Endothelial cell of umbilical vein (primary cell): ENCODE results near the gene NXPE3. TPM values are rescaled to one million over a fixed set of nuclear protein-coding genes. Genes with fewer than 3 reads are reported as not detected.

ENCODE experiments used
- BruUV-seq: library from RNA; stranded (reverse); fragments of 400-500 nt; replicated peaks from 2 replicates; lab custom pipeline; 2021; lab: Mats Ljungman, UMichigan
- CTCF ChIA-PET: fragments of 300-600, 350-600 bp; sonication (Branson Sonifier 250); formaldehyde crosslinking; loops from one replicate; lab custom pipeline; 2021; ENCODE audit warnings: antibody characterized with exemption, inconsistent platforms; lab: Charles Lee
- POLR2A ChIA-PET: fragments of 300-600, 350-600 bp; sonication (Branson Sonifier 250); formaldehyde crosslinking; loops from one replicate; lab custom pipeline; 2021; ENCODE audit warnings: antibody characterized with exemption, inconsistent platforms; lab: Charles Lee
- DNase-seq: peaks from one replicate; pipeline ENCODE4 v3.0.0-alpha.2; 2011; ENCODE audit warnings: low read depth, low spot score
- FAIRE-seq: peaks from 2 replicates; lab custom pipeline; 2011; peaks lifted over from hg19 to GRCh38; lab: Jason Lieb, UNC
- H2AFZ ChIP-seq: 2 replicates; pipeline ENCODE4 v1.6.0; 2012; ENCODE audit warnings: low read depth, low read length, control low read depth, inconsistent platforms
- H3K27ac ChIP-seq: 2 replicates; pipeline ENCODE4 v1.5.1; 2011; ENCODE audit warnings: low read depth, mild to moderate bottlenecking, control low read depth, low read length, moderate library complexity; ENCODE audit not compliant: insufficient read depth
- H3K27me3 ChIP-seq, 2 experiments: 2 replicates each; pipeline versions ENCODE4 v1.6.0 to v1.6.1; 2011; ENCODE audit warnings: low read length in 2 of 2, mixed read lengths in 1 of 2; ENCODE audit not compliant: control insufficient read depth in 2 of 2, insufficient read depth in 2 of 2
- H3K36me3 ChIP-seq, 2 experiments: 2 replicates in 1 of 2; 3 replicates in 1 of 2; pipeline ENCODE4 v1.5.1; 2011; ENCODE audit warnings: low read length in 2 of 2, mild to moderate bottlenecking in 1 of 2, moderate library complexity in 1 of 2; ENCODE audit not compliant: control insufficient read depth in 2 of 2, insufficient read depth in 2 of 2; ENCODE audit errors: extremely low read depth in 1 of 2
- H3K4me1 ChIP-seq: 3 replicates; pipeline ENCODE4 v1.5.1; 2011; ENCODE audit warnings: mild to moderate bottlenecking, low read length; ENCODE audit not compliant: control insufficient read depth, insufficient read depth; ENCODE audit errors: extremely low read depth
- H3K4me2 ChIP-seq: 2 replicates; pipeline ENCODE4 v1.6.1; 2011; ENCODE audit warnings: low read length, control low read depth, mixed read lengths; ENCODE audit not compliant: insufficient read depth
- H3K4me3 ChIP-seq, 3 experiments: fragments of 200-600 bp in 1 of 3; sonication (generic), shearing (Covaris generic) in 1 of 3; replicated peaks in 1 of 3; 2 replicates each; pipeline ENCODE4 v1.5.1; 2011 to 2016; ENCODE audit warnings: control low read depth in 3 of 3, low read length in 3 of 3, mild to moderate bottlenecking in 2 of 3, inconsistent platforms in 1 of 3, low read depth in 1 of 3, moderate library complexity in 1 of 3; ENCODE audit not compliant: insufficient read depth in 1 of 3
- H3K79me2 ChIP-seq: 2 replicates; pipeline ENCODE4 v1.6.0; 2012; ENCODE audit warnings: low read length, inconsistent platforms; ENCODE audit not compliant: control insufficient read depth, insufficient read depth
- H3K9ac ChIP-seq: replicated peaks from 2 replicates; pipeline ENCODE3; 2011; ENCODE audit warnings: low read length, control low read depth; ENCODE audit not compliant: insufficient read depth; ENCODE audit errors: extremely low read depth
- H3K9me1 ChIP-seq: replicated peaks from 3 replicates; pipeline ENCODE4 v1.6.0; 2011; ENCODE audit warnings: mild to moderate bottlenecking, low read length; ENCODE audit not compliant: control insufficient read depth, insufficient read depth; ENCODE audit errors: extremely low read depth
- H3K9me3 ChIP-seq: replicated peaks from 2 replicates; pipeline ENCODE4 v1.5.1; 2012; ENCODE audit warnings: low read length, inconsistent platforms; ENCODE audit not compliant: control insufficient read depth, insufficient read depth
- H4K20me1 ChIP-seq: replicated peaks from 2 replicates; pipeline ENCODE3; 2011; ENCODE audit warnings: mild to moderate bottlenecking, low read length; ENCODE audit not compliant: control insufficient read depth, insufficient read depth; ENCODE audit errors: extremely low read depth
- GATA2 ChIP-seq: IDR thresholded peaks from 2 replicates; pipeline ENCODE4 v1.7.0; 2011; ENCODE audit warnings: low read depth, mild to moderate bottlenecking, moderate library complexity, mixed read lengths, low read length; ENCODE audit not compliant: insufficient read length, insufficient read depth
- MYC ChIP-seq: IDR thresholded peaks from one replicate; pipeline ENCODE4 v1.6.1; 2011; ENCODE audit warnings: mild to moderate bottlenecking, low read depth, low read length
- POLR2AphosphoS5 ChIP-seq: IDR thresholded peaks from 2 replicates; pipeline ENCODE4 v1.6.1; 2012; ENCODE audit warnings: low read depth, mild to moderate bottlenecking, control low read depth, low read length, moderate library complexity; ENCODE audit not compliant: insufficient read depth
- dilution Hi-C: fragments of 300-500 bp; cut with MboI; formaldehyde crosslinking; loops from one replicate; pipeline ENCODE4 v1.15.0; 2019; ENCODE audit warnings: low sequenced_read_pairs; ENCODE audit not compliant: extremely low pct_ligation_motif_present
- intact Hi-C: fragments of 100-400 bp; cut with micrococcal nuclease; formaldehyde crosslinking; loops from one replicate; pipeline ENCODE4 v1.10.0; 2022
- polyA plus RNA-seq, 4 experiments: library from polyadenylated mRNA; depleted of rRNA in 3 of 4; stranded (reverse) in 3 of 4; unstranded in 1 of 4; fragments of >200 nt; gene quantifications; 2 replicates each; pipeline versions ENCODE4 v1.2.1 to v1.2.3, GENCODE V29; 2011 to 2012; ENCODE audit warnings: missing spikeins in 1 of 4
- total RNA-seq: library from RNA; stranded (reverse); gene quantifications from 2 replicates; pipeline ENCODE4 v1.2.3, GENCODE V29; 2021
- TF ChIP-seq, protein P1 (sequence below), 2 donors: IDR thresholded peaks; 1 replicate in 1 of 2; 2 replicates in 1 of 2; pipeline ENCODE4 v1.5.1; 2011; ENCODE audit warnings: low read length in 2 of 2, mild to moderate bottlenecking in 2 of 2, moderate library complexity in 2 of 2, control low read depth in 1 of 2, inconsistent platforms in 1 of 2, low read depth in 1 of 2; ENCODE audit not compliant: insufficient read depth in 1 of 2; ENCODE audit errors: extremely low read depth in 1 of 2

The NXPE3 gene
- total and polyA plus RNA-seq, 2 donors (not counting 3 experiments of a cell fraction or from before 2014, with no cell fraction given): 13.7 to 20.3 TPM

DNA sequence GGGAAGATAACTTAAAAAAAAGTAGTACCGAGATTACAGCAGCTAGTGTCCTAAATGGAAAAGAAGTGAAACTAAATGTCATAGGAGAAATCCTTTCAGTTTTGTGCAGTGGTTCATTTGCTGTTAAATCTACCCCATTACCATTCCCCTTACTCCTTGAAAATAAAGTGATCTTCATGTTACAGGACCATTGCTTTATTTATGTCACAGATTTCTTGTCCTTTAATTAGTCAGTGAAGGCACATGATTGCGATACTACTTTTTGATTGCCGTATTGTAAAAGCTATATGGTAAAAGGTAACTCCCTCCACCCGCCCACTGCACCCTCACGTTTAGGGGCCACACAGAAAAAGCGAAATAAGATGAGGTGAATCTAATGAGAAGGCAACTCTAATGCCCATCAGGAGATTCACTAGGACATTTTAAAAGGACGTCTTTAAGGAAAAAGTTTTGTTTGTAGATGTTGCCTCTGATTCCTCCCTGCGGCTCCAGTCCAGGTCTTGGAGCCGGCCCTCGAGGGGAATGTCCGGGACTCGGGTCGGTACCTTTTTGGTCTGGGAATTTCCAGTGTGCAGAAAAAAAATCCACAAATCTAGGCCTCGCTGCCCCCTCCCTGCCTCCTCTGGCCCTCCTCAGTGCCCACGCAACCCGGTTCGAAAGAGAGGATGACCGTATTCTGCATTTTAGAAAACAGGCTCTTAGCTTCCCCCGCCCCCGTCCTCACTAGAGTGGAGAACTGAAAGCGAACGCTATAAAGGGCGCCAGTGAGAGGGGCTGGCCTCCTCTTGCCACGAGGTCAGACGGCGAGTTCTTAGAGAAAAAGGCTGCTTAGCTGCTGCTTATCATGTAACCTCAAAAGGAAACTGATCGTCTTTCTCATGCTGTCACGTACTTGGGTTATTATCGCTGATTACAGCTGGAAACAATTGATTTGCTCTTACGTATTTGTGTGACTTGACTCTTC is 48.5 kb downstream of the NXPE3 start:
- H3K4me1 ChIP-seq: peaks cover 12% of the 10 kb centered on the region
- no peaks in the 10 kb centered on the region for H3K27me3 ChIP-seq
- peak; percentile 36 for TF ChIP-seq MYC
- TF ChIP-seq GATA2: peak; percentile 39
- peak; percentile 30 for TF ChIP-seq POLR2AphosphoS5
- TF ChIP-seq, protein P1, sequence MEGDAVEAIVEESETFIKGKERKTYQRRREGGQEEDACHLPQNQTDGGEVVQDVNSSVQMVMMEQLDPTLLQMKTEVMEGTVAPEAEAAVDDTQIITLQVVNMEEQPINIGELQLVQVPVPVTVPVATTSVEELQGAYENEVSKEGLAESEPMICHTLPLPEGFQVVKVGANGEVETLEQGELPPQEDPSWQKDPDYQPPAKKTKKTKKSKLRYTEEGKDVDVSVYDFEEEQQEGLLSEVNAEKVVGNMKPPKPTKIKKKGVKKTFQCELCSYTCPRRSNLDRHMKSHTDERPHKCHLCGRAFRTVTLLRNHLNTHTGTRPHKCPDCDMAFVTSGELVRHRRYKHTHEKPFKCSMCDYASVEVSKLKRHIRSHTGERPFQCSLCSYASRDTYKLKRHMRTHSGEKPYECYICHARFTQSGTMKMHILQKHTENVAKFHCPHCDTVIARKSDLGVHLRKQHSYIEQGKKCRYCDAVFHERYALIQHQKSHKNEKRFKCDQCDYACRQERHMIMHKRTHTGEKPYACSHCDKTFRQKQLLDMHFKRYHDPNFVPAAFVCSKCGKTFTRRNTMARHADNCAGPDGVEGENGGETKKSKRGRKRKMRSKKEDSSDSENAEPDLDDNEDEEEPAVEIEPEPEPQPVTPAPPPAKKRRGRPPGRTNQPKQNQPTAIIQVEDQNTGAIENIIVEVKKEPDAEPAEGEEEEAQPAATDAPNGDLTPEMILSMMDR (IDR thresholded peaks at IDR 0.05; ENCODE audit: extremely low read depth in 1 of 2, insufficient read depth in 1 of 2, low read depth in 1 of 2, low read length in 2 of 2): no peak
- H3K9ac ChIP-seq: peak overlapping the region; percentile 90
- no peaks in the 10 kb centered on the region for H3K36me3 ChIP-seq
- H3K79me2 ChIP-seq: no peaks in the 10 kb centered on the region
- TSS peak; percentile 70 for BruUV-seq
- no peaks in the 10 kb centered on the region for H4K20me1 ChIP-seq
- H2AFZ ChIP-seq: peak overlapping the region; percentile 74
- H3K9me1 ChIP-seq: no peaks in the 10 kb centered on the region
- no peaks in the 10 kb centered on the region for H3K9me3 ChIP-seq
- ChIA-PET CTCF (interaction anchor here (0.8 to 2.8 kb wide), 12 partner anchors 9 to 709 kb away, joined by 3 to 33 read pairs (median 5); partner anchors contain the start of gene NFKBIZ), POLR2A (interaction anchor here (0.5 to 2.7 kb wide), 4 partner anchors 22 to 43 kb away, joined by 3 to 31 read pairs (median 4); partner anchors contain the start of gene NFKBIZ)
- peak overlapping the region; percentile 98 for H3K4me2 ChIP-seq
- peak overlapping the region; percentile 82 for H3K27ac ChIP-seq
- FAIRE-seq (peak; percentile 76), DNase-seq (peak; percentile 87)
- peak overlapping the region; percentile 56 to 70 (median 61) for H3K4me3 ChIP-seq
- intact Hi-C loops (loop anchor here (1.0 kb wide), 2 partner anchors 22 to 353 kb away; partner anchors contain the start of gene NFKBIZ), dilution Hi-C loops (no loop called here)
